RWPE1 (cell line): ENCODE data around the gene COX7A1.
A peak's percentile ranks its signal among the peaks of the same experiment; 100 is the strongest.

Experiments used
- CTCF ChIA-PET: fragments of 350-600 bp; sonication (Branson Sonifier 250); formaldehyde crosslinking; extraction: SDS; loops from one replicate; lab custom pipeline; 2021; lab: Yijun Ruan, JAX
- POLR2A ChIA-PET: fragments of 400-600 bp; formaldehyde crosslinking; extraction: SDS; loops from one replicate; lab custom pipeline; 2020; ENCODE audit warnings: antibody characterized with exemption; ENCODE audit not compliant: low non-redundant PET; lab: Yijun Ruan, JAX
- DNase-seq: peaks from one replicate; pipeline ENCODE4 v3.0.0; 2012; ENCODE audit warnings: low spot score
- H3K27ac ChIP-seq: fragments of 450-650 bp; 2 replicates; pipeline ENCODE4 v1.5.1; 2017
- CTCF ChIP-seq: fragments of 450-650 bp; conservative IDR thresholded peaks from 2 replicates; pipeline ENCODE4 v1.5.1; 2017; ENCODE audit warnings: low read depth, mild to moderate bottlenecking

The COX7A1 gene

GRCh38 chr19:36115453-36116343 is 36.5 kb downstream of the COX7A1 start, which contains the start of gene TBCB:
Gene TBCB (plus strand): TSS chr19:36115468. CDS start chr19:36115561, 93 bp downstream.
- peak within 1 kb of the TSS; percentile 91 for H3K27ac ChIP-seq
- POLR2A ChIA-PET: no interaction called here
- peak; percentile 66 for DNase-seq
- CTCF ChIA-PET: interaction anchor here (0.6 to 1.8 kb wide), 3 partner anchors 55 to 793 kb away, joined by 3 to 9 read pairs (median 4); no protein-coding TSS in a partner anchor
- TF ChIP-seq CTCF: no peak

GRCh38 chr19:36114721-36115452 is 37.4 kb downstream of the COX7A1 start, which contains the start of gene POLR2I:
Gene POLR2I (minus strand): TSS chr19:36114875. CDS start chr19:36114856, 19 bp downstream.
- CTCF ChIA-PET: interaction anchor here (1.0 to 1.8 kb wide), 2 partner anchors 12 to 54 kb away, joined by 4 to 9 read pairs; no protein-coding TSS in a partner anchor
- H3K27ac ChIP-seq: peak within 1 kb of the TSS; percentile 91
- POLR2A ChIA-PET: no interaction called here
- no peak for TF ChIP-seq CTCF
- DNase-seq: peak; percentile 99

GRCh38 chr19:36113894-36114720 is 38.1 kb downstream of the COX7A1 start:
- no peak for TF ChIP-seq CTCF
- ChIA-PET POLR2A (interaction anchor here (0.6 to 0.7 kb wide), 2 partner anchors 23 to 72 kb away, joined by 4 to 7 read pairs; no protein-coding TSS in a partner anchor), CTCF (interaction anchor here (1.0 to 1.8 kb wide), 3 partner anchors 11 to 154 kb away, joined by 3 to 9 read pairs (median 4); no protein-coding TSS in a partner anchor)
- peak overlapping the region; percentile 91 for H3K27ac ChIP-seq
- DNase-seq: no peak

- no peak for DNase-seq
- H3K27ac ChIP-seq: peak overlapping the region; percentile 91
- POLR2A ChIA-PET: interaction anchor here (0.6 kb wide), 1 partner anchor 72 kb away, joined by 7 read pairs; no protein-coding TSS in a partner anchor
- TF ChIP-seq CTCF: no peak
- CTCF ChIA-PET: interaction anchor here (1.0 to 1.8 kb wide), 3 partner anchors 11 to 153 kb away, joined by 3 to 9 read pairs (median 4); no protein-coding TSS in a partner anchor
Measured at GRCh38 chr19:36113425-36113824, 38.8 kb downstream of the COX7A1 start.

- no peak overlapping the region for H3K27ac ChIP-seq
- CTCF ChIA-PET: interaction anchor here (1.2 kb wide), 1 partner anchor 152 kb away, joined by 3 read pairs; no protein-coding TSS in a partner anchor
Measured at GRCh38 chr19:36112678-36113077, 39.6 kb downstream of the COX7A1 start.

More at GRCh38 chr19:36112678-36113077, 39.6 kb downstream of the COX7A1 start:
- DNase-seq: no peak
- POLR2A ChIA-PET: no interaction called here
- no peak for TF ChIP-seq CTCF
